ENCODE measurements around the gene RSPH4A.
"Not testable (repeated sequence)": the region's sequence is repeated elsewhere in the genome, so short reads cannot be mapped to it uniquely, and the experiment has no call there.

The RSPH4A gene

GRCh38 chr6:116595247-116595646 is 21.0 kb upstream of the RSPH4A start:
- TF ChIP-seq CTCF (IDR thresholded peaks at IDR 0.05; ENCODE audit: extremely low read depth, missing control alignments): no peak
- no peak for DNase-seq (ENCODE audit: low spot score)

- DNase-seq (ENCODE audit: low spot score): no peak
- no peak for TF ChIP-seq CTCF (IDR thresholded peaks at IDR 0.05; ENCODE audit: extremely low read depth, missing control alignments)
Measured at GRCh38 chr6:116596815-116597214, 19.5 kb upstream of the RSPH4A start.

GRCh38 chr6:116603916-116604315 is 12.4 kb upstream of the RSPH4A start:
- DNase-seq (ENCODE audit: low spot score): not testable (repeated sequence)

GRCh38 chr6:116604868-116605267 is 11.4 kb upstream of the RSPH4A start:
- DNase-seq (ENCODE audit: low spot score): not testable (repeated sequence)

- no peak for DNase-seq (ENCODE audit: low spot score)
Measured at GRCh38 chr6:116605935-116606334, 10.3 kb upstream of the RSPH4A start.

GRCh38 chr6:116611056-116611455 is 5.2 kb upstream of the RSPH4A start:
- TF ChIP-seq CTCF (IDR thresholded peaks at IDR 0.05; ENCODE audit: extremely low read depth, missing control alignments): no peak
- DNase-seq (ENCODE audit: low spot score): no peak

More at GRCh38 chr6:116605935-116606334, 10.3 kb upstream of the RSPH4A start:
- TF ChIP-seq CTCF (IDR thresholded peaks at IDR 0.05; ENCODE audit: extremely low read depth, missing control alignments): no peak

- TF ChIP-seq CTCF (IDR thresholded peaks at IDR 0.05; ENCODE audit: extremely low read depth, missing control alignments): no peak
- DNase-seq (ENCODE audit: low spot score): peak; percentile 13
Measured at GRCh38 chr6:116616737-116617053, 416 bp downstream of the RSPH4A start.

GRCh38 chr6:116624036-116624805 is 7.9 kb downstream of the RSPH4A start:
- no peak for DNase-seq (ENCODE audit: low spot score)
- no peak for TF ChIP-seq CTCF (IDR thresholded peaks at IDR 0.05; ENCODE audit: extremely low read depth, missing control alignments)

Data from GM20000 (cell line).